Measurements from ENCODE around the gene NBPF19.
"Not testable (repeated sequence)": the region's sequence is repeated elsewhere in the genome, so short reads cannot be mapped to it uniquely, and the experiment has no call there.

Gene NBPF19

GRCh38 chr1:149474745-149475144 is at the start of gene NBPF19:
TSS of gene NBPF19 (plus strand) at chr1:149475045. CDS start at chr1:149475933, 888 bp downstream.
- FAIRE-seq, result not testable (repeated sequence)

- FAIRE-seq, result not testable (repeated sequence)
Measured at GRCh38 chr1:149428317-149428716, 46.5 kb upstream of the NBPF19 start.

- FAIRE-seq, result not testable (repeated sequence)
Measured at GRCh38 chr1:149445451-149445850, 29.4 kb upstream of the NBPF19 start.

- not testable (repeated sequence) for FAIRE-seq
Measured at GRCh38 chr1:149452196-149452595, 22.6 kb upstream of the NBPF19 start.

GRCh38 chr1:149452652-149453051 is 22.2 kb upstream of the NBPF19 start:
- FAIRE-seq, result not testable (repeated sequence)

GRCh38 chr1:149558350-149558825 is 83.5 kb downstream of the NBPF19 start:
- FAIRE-seq, result not testable (repeated sequence)

- not testable (repeated sequence) for FAIRE-seq
Measured at GRCh38 chr1:149561806-149562205, 87.0 kb downstream of the NBPF19 start.

- FAIRE-seq, result not testable (repeated sequence)
Measured at GRCh38 chr1:149565485-149565884, 90.6 kb downstream of the NBPF19 start.

GRCh38 chr1:149572763-149573162 is 97.9 kb downstream of the NBPF19 start:
- not testable (repeated sequence) for FAIRE-seq

GRCh38 chr1:149585592-149585991 is 110.7 kb downstream of the NBPF19 start:
- FAIRE-seq, result not testable (repeated sequence)

All from islet of Langerhans (tissue), 1 donor.